ENCODE data around the gene LRIT1. TPM values are rescaled to one million over a fixed set of nuclear protein-coding genes. Genes with fewer than 3 reads are reported as not detected.

The LRIT1 gene
- total and polyA plus RNA-seq, 12 donors, result 0.06 TPM; not detected in 11

- no peaks in the 10 kb centered on the region for H3K27me3 ChIP-seq
- H3K4me1 ChIP-seq (replicated peaks in 1 of 2), result no peaks in the 10 kb centered on the region
- H3K27ac ChIP-seq, result no peak overlapping the region
- WGBS, 4 donors, result 71 to 82% (median 80%) methylated on average over 4 to 5 of the region's 5 CpGs
- H3K9me3 ChIP-seq (replicated peaks in 1 of 3), result no peaks in the 10 kb centered on the region
- H3K36me3 ChIP-seq (replicated peaks in 1 of 2), result no peaks in the 10 kb centered on the region
- intact Hi-C loops (cut with DNase I), result no loop called here
- DNase-seq, result no peak
- TF ChIP-seq POLR2A (IDR thresholded peaks at IDR 0.05) (no peak), CTCF (IDR thresholded peaks at IDR 0.05) (no peak)
- no peak overlapping the region for H3K4me3 ChIP-seq
Measured at GRCh38 chr10:84212014-84212413, 29.3 kb downstream of the LRIT1 start.

- Histone ChIP-seq H3K27me3 (no peaks in the 10 kb centered on the region), H3K9me3 (replicated peaks in 1 of 3) (no peaks in the 10 kb centered on the region), H3K27ac (no peak overlapping the region), H3K4me1 (replicated peaks in 1 of 2) (no peaks in the 10 kb centered on the region), H3K36me3 (replicated peaks in 1 of 2) (no peaks in the 10 kb centered on the region), H3K4me3 (no peak overlapping the region)
- intact Hi-C loops (cut with DNase I), result no loop called here
- TF ChIP-seq CTCF (IDR thresholded peaks at IDR 0.05) (no peak), POLR2A (IDR thresholded peaks at IDR 0.05) (no peak)
- 78 to 94% (median 86%) methylated on average over 2 of the region's 2 CpGs for WGBS, 4 donors
- DNase-seq, result no peak
Measured at GRCh38 chr10:84211566-84211965, 29.8 kb downstream of the LRIT1 start.

- intact Hi-C loops (cut with DNase I), result no loop called here
- no peak for TF ChIP-seq POLR2A (IDR thresholded peaks at IDR 0.05)
- TF ChIP-seq CTCF (IDR thresholded peaks at IDR 0.05), result no peak
- Histone ChIP-seq H3K4me1 (replicated peaks in 1 of 2) (no peaks in the 10 kb centered on the region), H3K9me3 (replicated peaks in 1 of 3) (no peaks in the 10 kb centered on the region), H3K4me3 (no peak overlapping the region), H3K27me3 (no peaks in the 10 kb centered on the region), H3K36me3 (replicated peaks in 1 of 2) (no peaks in the 10 kb centered on the region), H3K27ac (no peak overlapping the region)
- no peak for DNase-seq
- 78 to 83% (median 79%) methylated on average over 6 to 10 of the region's 10 CpGs for WGBS, 4 donors
Measured at GRCh38 chr10:84208023-84208422, 33.3 kb downstream of the LRIT1 start.

- no peak for DNase-seq
- Histone ChIP-seq H3K27me3 (no peaks in the 10 kb centered on the region), H3K36me3 (replicated peaks in 1 of 2) (no peaks in the 10 kb centered on the region), H3K4me3 (no peak overlapping the region), H3K9me3 (replicated peaks in 1 of 3) (no peaks in the 10 kb centered on the region), H3K4me1 (replicated peaks in 1 of 2) (no peaks in the 10 kb centered on the region), H3K27ac (no peak overlapping the region)
- TF ChIP-seq POLR2A (IDR thresholded peaks at IDR 0.05) (no peak), CTCF (IDR thresholded peaks at IDR 0.05) (no peak)
- intact Hi-C loops (cut with DNase I), result no loop called here
- WGBS, 4 donors, result 56 to 66% (median 62%) methylated on average over 6 of the region's 6 CpGs
Measured at GRCh38 chr10:84205853-84206525, 35.4 kb downstream of the LRIT1 start.
